Fibroblast of the aortic adventitia (primary cell): ENCODE results near the gene SMURF2. TPM values are rescaled to one million over a fixed set of nuclear protein-coding genes. Genes with fewer than 3 reads are reported as not detected.
A peak's percentile ranks its signal among the peaks of the same experiment; 100 is the strongest.
"Not testable (repeated sequence)": the region's sequence is repeated elsewhere in the genome, so short reads cannot be mapped to it uniquely, and the experiment has no call there.

Source experiments
- DNase-seq: peaks from one replicate; pipeline ENCODE4 v3.0.0-alpha.2; 2010; ENCODE audit warnings: low read depth
- H3K4me3 ChIP-seq: 2 replicates; pipeline ENCODE4 v1.5.1; 2011; ENCODE audit warnings: low read depth, mild to moderate bottlenecking, control low read depth, low read length, moderate library complexity
- total RNA-seq: library from RNA; depleted of rRNA; stranded (reverse); fragments of >200 nt; gene quantifications from 2 replicates; pipeline ENCODE4 v1.2.3, GENCODE V29; 2012; ENCODE audit warnings: low replicate concordance
- TF ChIP-seq, protein P1 (sequence below): IDR thresholded peaks from 2 replicates; pipeline ENCODE4 v1.5.1; 2011; ENCODE audit warnings: mild to moderate bottlenecking, low read length, control low read depth, inconsistent platforms; ENCODE audit not compliant: insufficient read depth

SMURF2 gene
- total RNA-seq, 1 donor = 90.9 TPM

DNA sequence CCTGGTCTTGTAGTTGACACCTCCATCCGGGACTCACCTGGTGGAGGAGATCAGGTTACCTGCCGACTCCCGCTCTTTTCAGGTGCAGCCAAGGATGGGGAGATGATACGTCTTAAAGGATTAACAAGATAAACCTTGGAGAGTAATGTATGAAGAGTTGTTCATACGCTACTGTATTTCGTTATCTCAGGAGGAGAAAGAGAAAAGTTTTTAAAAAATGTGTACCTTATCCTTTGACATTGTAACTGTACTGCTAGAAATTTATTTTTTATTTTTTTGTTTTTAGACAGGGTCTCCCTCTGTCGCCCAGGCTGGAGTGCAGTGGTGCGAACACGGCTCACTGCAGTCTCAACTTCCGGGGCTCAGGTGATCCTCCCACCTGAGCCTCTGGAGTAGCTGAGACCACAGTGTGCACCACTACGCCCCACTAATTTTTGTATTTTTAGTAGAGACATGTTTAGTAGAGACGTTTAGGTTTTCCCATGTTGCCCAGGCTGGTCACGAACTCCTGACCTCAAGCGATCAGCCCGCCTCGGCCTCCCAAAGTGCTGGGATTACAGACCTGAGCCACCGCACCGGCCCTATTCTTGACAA is 764 bp upstream of the SMURF2 start:
- DNase-seq = no peak
- peak overlapping the region; percentile 77 for H3K4me3 ChIP-seq
- TF ChIP-seq, protein P1, sequence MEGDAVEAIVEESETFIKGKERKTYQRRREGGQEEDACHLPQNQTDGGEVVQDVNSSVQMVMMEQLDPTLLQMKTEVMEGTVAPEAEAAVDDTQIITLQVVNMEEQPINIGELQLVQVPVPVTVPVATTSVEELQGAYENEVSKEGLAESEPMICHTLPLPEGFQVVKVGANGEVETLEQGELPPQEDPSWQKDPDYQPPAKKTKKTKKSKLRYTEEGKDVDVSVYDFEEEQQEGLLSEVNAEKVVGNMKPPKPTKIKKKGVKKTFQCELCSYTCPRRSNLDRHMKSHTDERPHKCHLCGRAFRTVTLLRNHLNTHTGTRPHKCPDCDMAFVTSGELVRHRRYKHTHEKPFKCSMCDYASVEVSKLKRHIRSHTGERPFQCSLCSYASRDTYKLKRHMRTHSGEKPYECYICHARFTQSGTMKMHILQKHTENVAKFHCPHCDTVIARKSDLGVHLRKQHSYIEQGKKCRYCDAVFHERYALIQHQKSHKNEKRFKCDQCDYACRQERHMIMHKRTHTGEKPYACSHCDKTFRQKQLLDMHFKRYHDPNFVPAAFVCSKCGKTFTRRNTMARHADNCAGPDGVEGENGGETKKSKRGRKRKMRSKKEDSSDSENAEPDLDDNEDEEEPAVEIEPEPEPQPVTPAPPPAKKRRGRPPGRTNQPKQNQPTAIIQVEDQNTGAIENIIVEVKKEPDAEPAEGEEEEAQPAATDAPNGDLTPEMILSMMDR = no peak

DNA sequence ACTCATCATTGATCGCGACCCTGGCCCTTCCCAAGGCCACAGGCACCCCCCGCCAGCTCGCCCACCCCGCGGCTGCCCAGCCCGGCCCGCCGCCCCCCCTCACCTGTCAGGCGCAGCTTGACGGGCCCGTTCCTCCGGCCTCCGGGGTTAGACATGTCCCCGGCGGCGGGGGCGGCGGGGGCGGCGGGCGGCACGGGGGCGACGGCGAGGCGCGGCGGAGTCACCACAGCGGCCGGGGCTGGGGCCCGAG is 456 bp downstream of the SMURF2 start:
- H3K4me3 ChIP-seq = peak overlapping the region; percentile 77
- TF ChIP-seq, protein P1 = no peak
- no peak for DNase-seq

DNA sequence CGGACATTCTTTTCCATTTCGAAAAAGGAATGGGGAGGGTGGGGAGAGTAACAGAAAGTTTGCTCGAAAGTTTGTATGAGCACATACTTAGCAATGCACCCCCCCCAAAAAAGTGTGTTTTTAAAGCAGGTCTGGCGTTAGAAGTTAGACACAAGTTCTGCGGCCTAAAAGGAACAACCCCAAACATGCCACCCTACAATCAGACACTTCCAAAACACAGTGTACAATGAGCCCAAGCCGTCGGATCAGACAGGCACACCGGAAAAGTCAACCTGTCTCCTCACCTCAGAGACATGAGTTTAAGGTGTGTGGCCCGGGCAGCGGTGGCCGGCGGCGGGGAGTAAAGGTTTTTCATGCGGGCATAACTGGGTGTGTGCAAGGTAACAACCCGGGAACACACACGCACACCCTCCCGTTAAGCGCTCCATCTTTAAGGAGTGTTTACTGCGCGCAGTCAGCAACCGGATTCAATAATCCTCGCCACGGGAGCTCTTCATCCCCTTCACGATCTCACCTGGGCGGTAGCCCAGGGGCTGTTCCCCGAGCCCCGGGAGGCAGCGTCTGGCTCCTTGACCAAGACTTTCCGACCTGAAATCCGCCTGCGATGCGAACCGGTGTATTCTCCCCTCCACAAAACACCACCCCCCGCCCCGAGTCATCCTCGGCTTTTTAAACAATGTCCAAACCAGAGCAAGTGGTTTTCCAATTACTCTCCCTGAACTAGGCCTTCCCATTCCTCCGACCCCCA is 955 bp downstream of the SMURF2 start:
- DNase-seq = peak; percentile 46
- peak overlapping the region; percentile 77 for H3K4me3 ChIP-seq

DNA sequence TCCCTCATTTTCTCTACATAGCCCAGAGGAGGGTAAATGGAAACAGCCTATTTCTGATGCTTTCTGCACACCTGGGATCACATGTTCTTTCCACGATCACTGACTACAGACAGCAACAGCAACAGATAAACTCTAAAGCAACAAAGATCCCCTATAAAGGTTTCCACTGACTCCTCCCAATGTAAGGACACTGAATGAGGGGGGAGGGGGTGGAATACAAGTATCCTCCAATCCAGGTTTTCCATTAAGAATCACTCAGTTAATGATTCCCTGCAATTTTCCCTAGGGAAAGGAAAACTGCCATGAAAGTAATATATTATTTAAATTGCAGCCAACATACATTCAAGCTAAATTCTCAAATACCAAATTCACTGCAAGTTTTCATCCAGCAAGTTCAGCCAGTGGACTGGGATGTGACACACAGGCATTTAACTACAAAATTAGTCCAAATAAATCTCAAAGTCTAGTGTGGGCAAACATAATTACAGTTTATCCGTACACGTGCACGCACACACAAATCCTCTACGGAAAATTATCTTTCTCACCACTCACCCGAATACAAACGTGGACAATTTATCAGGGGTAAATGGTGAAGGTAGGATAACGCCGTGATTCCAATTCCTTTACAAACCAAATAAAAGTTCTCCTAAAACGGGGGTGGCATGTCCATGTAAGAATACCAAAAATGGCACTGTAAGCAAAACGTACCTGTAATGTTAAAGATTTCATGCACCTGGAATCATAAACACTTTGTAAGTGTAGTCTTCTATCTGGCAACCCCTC is 1.7 kb downstream of the SMURF2 start:
- peak overlapping the region; percentile 77 for H3K4me3 ChIP-seq
- not testable (repeated sequence) for DNase-seq

DNA sequence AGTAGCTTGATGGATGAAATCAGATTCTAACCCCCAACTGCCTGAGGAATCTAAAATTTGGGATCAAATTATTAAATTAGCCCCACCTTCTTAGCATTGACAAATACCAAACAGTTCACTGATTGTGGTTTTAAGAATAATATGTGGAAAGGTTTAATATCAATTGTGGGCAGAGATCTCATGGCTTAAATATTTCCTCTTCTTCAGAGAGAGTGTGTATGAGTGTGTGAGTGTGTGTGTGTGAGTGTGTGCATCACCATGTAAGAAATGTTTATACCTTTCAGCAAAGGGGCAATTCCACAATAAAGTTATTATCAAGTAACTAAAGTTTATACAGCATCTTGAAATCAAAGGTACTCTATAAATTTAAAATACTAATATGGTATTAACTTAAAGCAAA is 3.2 kb downstream of the SMURF2 start:
- TF ChIP-seq, protein P1 = no peak
- DNase-seq = peak; percentile 83
- peak overlapping the region; percentile 39 for H3K4me3 ChIP-seq

DNA sequence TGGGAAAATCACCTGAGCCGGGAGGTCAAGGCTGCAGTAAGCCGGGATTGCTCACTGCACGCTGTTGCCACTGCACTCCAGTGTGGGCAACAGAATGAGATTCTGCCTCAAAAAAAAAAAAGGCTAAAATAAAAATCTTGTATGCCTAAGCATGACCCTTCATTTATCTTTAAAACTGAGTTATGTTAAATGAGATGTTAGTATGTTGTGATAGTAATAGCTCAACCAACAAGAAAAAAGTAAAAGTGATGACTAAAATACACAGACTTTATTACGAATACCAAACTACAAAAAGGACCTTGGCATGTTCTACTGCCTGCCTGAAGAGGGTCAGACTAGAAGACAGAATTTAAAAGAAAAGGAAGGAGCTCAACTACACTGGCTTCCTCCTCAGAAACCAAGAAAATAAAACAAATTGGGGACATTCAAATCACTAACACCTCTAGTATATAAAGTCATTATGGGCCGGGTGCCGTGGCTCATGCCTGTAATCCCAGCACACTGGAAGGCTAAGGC is 4.4 kb downstream of the SMURF2 start:
- peak overlapping the region; percentile 16 for H3K4me3 ChIP-seq
- TF ChIP-seq, protein P1 = no peak
- DNase-seq = no peak

DNA sequence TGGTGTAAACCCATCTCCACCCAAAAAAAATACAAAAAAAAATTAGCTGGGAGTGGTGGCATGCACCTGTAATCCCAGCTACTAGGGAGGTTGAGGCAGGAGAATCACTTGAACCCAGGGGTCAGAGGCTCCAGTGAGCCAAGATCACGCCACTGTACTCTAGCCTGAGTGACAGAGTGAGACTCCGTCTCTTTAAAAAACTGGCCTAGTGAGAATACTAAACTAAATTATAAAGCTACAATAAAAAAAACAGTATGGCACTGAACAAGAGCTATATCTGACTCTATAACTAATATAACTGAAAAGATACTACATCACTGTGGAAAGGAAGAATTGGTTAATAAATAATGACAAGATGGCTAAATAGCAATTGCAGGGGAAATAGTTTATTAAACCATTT is 6.4 kb downstream of the SMURF2 start:
- DNase-seq = no peak
- TF ChIP-seq, protein P1 = no peak

More for the DNA sequence above, 6.4 kb downstream of the SMURF2 start:
- H3K4me3 ChIP-seq = no peak overlapping the region
